Fibroblast of upper back skin (primary cell): Measurements from ENCODE around the gene PROK1.
"Not testable (repeated sequence)": the region's sequence is repeated elsewhere in the genome, so short reads cannot be mapped to it uniquely, and the experiment has no call there.

Experiments
- DNase-seq: peaks from one replicate; pipeline ENCODE4 v3.0.0-alpha.2; 2013

PROK1 gene

DNA sequence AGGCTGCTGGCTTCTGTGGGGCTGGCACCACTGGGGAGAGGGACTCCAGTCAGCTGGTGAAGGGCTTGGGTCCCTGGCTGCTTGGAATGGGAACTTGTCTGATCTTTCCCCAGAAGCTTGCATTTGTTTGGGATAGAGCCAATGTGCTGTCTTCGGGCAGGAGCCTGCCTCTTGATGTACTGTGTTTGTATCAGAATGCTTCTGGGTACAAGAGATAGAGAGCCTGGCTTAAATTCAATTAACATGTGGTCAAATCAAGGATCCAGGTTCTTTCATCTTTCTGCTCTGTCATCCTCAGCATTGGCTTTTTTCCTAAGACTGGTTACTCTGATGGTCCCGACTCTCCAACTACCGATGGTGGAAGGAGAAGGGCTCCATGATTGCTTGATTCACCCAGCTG, 16.0 kb upstream of the PROK1 start:
- no peak for DNase-seq

DNA sequence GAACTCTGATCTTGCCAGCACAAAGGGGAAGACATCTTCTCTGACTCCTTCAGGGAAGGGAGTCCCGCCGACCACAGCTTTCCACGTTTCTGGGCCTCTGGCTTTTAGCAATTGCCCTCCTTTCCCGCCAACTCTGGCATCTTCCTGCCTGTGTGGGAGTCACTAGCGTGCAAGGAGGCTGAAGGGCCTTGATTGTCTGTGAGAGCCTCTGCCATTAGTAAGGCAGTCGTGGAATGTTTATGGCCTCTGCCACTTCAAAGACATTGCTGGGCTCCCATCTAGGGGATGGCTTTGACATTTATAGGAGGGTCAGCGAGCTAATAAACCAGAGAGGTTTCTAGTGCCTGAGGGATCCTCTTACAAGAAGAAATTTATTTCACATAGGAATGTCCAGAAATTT, 14.3 kb upstream of the PROK1 start:
- peak; percentile 5 for DNase-seq

DNA sequence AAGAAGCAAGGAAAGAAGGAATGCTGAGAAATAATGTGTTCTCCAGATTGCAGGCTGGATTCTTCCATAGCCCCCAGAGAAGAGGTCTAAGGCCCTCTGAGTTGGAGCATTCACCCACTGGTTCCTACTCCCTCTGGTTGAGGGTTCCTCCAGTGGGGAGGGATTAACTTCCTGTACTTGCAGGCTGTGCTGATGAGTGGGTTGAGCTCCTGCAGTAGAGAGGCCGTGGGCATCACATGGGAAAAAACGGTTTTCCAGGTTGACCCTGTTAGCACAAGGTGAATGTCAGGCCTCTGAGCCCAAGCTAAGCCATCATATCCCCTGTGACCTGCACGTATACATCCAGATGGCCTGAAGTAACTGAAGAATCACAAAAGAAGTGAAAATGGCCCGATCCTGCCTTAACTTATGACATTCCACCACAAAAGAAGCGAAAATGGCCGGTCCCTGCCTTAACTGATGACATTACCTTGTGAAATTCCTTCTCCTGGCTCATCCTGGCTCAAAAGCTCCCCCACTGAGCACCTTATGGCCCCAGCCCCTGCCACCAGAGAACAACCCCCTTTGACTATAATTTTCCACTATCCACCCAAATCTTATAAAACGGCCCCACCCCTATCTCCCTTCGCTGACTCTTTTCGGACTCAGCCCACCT, 13.2 kb upstream of the PROK1 start:
- not testable (repeated sequence) for DNase-seq

DNA sequence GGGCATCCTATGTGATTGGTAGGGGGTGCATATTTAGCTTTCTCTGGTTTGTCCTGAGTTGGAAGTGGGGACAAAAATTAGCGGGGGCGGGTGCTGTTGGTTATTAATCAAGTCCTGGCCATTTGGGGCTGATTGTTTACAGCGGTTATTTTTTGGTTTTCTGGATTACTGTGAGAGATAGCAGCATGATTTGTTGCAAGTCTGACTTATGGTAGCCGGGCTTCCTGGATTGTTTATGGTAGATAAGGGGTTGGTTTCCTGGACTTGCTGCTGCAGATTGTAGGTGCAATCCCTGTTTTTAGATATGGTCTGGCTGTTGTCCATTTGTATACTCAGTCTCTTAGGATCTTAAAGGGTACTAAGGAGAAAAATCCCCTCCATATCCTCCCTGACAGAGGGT, 12.1 kb upstream of the PROK1 start:
- no peak for DNase-seq

DNA sequence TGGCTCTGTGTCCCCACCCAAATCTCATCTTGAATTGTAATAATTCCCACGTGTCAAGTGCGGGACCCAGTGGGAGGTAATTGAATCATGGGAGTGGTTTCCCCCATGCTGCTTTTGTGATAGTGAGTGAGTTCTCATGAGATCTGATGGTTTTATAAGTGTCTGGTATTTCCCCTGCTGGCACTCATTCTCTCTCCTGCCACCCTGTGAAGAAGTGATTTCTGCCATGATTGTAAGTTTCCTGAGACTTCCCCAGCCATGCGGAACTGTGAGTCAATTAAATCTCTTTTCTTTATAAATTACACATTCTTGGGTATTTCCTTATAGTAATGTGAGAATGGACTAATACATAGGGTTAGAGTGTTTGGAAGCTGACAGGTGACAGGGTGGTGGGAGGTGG, 11.1 kb upstream of the PROK1 start:
- not testable (repeated sequence) for DNase-seq

DNA sequence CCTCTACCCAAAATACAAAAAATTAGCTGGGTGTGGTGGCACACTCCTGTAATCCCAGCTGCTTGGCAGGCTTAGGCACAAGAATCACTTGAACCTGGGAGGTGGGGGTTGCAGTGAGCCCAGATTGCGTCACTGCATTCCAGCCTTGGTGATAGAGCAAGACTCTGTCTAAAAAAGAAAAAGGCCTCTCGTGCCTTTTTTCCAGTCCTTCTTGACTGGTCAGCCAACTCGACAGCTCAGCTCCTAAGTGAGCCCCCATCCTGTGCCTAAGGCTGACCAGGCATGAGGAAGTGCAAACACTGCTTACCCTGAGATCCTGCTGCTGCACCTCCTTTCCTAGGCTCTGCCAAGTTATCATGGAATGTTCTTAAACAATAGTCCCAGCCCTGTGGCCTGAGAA, 10.1 kb upstream of the PROK1 start:
- DNase-seq = peak; percentile 54

DNA sequence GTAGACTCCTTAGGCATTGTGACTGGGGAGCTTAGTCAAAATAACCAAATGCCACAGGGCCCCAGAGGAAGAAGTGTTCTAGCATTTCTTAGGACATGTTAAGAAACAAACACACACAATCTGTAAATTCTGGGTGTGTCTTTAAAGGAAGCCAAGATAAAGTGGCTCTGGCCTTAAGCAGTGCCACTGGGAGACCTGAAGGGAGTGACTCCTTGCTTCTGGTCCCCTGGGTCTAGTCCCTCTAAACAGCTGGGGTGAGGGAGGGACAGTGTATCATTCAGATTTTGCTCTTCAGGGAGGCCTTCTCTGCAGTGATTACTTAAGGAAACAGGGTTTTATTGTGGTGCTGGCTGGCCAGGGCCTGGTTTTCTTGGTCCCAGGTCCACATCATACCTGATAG, 9.1 kb upstream of the PROK1 start:
- no peak for DNase-seq

DNA sequence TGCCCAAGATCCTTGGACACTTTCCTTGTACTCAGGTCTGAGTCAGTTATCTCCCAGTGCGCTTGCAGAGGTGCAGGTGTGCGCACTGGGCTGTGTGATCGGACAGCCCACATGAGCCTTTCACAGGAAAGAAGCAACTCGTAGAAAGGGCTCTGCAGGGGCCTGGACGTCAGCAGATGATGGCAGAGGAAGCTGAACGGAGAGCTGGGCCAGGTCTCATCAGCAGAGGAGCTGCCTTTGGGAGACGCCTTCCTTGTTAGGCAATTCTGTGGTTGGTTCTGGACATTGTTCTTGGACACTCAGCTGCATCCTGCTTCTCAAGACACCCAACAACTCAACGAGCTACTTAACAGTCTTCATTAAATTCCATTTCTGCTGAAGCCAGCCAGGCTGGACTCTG, 7.5 kb upstream of the PROK1 start:
- DNase-seq = no peak

DNA sequence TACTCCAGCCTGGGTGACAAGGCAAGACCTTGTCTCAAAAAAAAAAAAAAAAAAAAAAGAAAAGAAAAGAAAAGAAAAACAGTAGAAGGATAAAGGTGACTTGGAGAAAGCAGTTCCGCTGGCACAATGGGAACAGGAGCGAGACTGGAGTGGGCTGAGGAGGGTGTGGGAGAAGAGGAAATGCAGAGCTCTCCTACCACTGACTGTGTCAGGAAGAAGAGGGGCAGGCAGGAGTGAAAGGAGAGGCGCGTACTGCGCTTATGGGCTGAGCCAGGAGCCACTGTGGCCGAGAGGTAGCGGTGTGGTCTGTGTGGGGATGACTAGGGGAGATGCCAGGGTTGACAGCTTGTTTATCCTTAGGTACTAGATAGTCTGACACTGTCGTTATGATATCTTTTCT, 6.4 kb upstream of the PROK1 start:
- no peak for DNase-seq

DNA sequence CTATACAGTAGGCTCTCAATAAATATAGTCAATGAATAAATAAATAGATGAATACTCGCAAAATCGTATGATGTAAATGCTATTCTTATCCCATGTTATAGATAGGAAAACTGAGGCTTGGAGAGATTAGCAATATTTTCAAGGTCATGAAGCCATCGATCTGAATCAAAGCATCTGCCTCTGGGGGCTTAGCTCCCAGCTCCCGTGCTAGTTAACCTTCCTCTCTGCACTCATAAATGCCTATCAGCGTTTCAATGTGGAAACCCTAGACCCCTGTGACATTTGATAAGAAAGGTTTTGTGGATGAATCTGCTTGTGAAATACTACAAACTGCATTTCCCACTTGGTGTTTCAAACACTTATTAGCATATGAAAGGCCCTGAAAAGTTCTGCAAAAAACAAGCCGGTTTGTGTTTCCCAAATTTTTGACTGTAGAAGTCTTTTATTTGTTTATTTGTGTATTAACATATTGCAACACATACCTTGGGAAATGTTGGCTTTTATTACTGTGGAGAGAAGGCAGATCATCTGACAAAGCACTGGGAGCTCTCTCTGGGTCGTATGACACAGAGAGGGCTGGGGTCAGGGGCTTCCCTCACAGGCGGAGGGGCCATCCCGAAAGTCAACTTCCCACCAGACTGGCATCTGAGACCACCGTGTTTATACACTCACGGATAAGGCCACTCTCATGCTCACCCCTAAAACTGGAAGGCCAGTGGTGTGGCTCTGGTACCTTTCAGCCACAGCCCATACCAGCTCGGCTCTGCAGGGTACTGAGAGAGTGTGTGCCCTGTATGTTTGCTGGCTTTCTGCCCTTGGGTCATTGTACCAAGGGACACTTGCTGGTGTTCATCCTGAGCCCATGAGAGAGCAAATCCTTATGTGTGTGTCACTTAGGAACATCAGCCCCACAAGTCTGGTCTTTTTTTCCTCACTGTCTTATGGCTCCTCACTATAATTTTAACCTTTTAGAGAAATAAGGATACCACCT, 993 bp upstream of the PROK1 start:
- DNase-seq = no peak

DNA sequence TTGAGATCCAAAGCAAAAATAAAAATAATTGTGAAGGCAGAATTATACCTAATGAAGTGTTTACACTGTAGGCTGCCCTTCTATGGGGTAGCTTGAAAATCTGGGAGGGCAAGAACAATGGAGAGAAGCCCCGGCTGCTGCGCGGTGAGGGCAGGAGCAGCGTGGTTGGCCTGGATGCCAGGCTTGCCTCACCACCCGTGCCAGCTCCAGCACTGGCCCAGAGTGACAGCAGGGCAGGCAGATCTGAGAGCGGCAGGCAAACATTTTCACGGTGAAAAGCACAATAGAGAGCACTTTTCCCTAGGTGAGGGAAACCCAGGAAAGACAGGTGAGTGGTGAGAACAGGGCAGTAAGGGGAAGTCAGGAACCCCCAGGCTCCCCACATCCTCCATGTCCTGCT, 1.4 kb downstream of the PROK1 start:
- DNase-seq = no peak

DNA sequence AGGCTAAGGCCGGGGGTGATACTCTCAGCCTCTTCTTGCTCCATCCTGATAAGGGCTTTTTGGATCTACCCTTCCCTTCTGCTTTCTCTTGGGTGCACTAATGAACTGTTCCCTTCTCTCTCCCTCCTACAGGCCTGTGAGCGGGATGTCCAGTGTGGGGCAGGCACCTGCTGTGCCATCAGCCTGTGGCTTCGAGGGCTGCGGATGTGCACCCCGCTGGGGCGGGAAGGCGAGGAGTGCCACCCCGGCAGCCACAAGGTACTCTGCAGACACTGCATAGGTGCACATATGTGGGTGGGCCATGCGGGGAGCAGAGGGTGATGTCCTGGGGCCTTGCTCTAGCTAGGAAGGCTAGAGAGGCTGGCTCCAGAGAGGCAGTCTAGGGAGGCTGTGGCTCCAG, 2.9 kb downstream of the PROK1 start:
- DNase-seq = no peak

DNA sequence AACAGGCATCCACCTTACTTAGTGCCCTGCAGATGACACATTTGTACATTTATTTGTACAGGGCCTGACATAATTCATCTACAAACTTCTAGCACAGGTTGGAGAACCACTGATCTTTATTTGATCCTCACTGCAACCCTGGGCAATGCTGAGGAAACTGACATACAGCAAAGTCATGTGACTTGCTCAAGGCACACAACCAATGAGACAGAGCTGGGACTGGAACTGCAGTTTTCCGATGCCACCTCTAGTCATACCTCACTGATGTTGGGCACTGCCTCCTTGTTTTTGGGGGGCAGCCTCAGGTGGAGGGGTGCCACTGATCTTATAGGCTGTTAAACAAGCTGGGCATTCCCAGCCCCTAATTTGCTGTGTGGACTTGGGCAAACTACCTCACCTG, 3.4 kb downstream of the PROK1 start:
- no peak for DNase-seq

DNA sequence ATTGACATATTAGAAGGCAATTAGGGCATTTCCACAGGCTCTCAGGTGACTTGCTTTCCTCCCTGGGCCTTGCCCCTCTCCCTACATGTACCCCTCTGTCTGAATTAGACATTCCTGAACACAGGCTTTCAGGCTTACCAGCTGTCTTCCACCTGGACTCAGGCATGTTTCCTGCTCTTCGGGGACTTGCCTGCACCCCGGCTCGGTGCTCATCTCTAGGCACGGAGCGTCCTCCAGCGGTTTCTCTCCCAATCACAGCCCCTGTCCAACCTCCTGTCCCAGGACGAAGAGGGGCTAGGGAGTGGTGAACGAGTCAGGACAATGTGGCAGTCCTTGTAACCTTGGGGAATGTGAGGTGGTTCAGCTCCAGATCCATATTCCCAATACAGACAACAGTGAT, 4.2 kb downstream of the PROK1 start:
- DNase-seq = no peak

DNA sequence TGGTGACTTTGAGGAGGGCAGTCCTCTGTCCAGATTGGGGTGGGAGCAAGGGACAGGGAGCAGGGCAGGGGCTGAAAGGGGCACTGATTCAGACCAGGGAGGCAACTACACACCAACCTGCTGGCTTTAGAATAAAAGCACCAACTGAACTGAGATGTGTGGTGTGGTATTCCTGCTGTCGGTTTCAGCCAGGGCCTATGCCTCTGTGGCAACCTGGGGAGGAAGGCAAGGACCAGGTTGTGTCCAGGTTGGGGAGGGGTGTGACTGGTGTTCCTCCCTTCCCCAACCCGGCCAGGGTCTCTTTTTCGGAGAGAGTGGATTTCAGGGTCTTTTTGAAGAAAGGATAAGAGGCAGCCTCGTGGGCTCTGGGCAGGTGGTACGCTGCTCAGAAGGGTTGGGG, 6.3 kb downstream of the PROK1 start:
- no peak for DNase-seq

DNA sequence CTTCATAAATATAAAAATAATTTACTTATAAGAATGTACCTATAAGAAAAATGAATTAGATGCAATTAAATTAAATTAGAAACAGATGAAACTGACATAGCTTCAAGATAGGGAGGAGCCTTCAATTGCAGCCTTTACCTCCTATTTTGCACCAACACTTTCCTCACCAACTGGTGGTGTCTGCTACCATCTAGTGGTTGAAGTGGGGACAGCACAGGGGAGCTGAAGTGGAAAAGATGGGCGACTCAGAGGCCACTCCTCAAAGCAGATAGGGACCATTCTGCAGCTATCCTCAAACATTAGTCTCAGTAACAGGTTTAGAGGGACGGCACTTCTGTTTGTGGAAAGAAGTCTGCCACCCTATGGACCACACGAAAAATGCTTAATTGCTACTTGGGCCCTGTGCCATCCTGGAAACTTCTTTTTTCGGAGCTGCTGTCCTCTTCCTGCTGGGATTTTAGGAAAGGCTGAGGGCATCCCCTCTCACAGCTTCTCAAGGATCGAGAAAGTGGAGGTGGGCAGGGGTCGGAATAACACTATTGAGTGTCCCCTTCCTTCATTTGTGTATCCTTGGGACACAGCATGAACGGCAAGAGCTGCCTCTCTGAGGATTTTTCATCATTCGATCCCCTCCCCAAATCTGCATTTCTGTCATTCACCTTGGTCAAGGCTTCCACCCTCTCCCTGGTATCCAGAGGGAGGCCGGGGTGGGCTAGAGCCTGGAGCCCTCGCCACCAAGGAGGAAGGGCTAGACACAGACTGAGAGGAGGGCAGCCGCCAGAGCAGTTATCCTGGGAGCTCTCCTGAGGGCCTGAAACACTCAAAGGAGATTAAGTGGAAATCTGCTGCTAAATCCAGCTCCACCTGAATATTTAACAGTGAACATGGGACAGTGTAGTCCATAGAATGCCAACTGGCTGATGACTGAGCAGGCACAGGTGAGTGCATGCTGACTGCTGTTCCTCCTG, 9.6 kb downstream of the PROK1 start:
- peak; percentile 82 for DNase-seq

DNA sequence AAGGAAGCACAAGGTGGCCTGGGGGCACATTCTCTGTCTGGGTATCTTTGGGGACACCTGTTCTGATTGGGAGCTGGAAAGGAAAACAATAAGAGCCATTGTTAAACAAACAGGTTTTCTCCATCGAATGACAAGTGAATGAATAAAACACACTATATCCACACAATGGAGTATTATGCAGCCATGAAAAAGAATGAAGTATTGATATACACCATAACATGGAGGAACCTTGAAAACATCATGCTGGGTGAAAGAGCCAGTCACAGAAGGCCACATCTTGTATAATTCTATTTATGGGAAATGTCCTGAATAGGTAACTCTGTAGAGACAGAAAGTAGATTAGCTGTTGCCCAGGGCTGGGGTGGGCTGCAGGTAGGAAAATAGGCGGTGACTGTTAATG, 11.1 kb downstream of the PROK1 start:
- DNase-seq = no peak

DNA sequence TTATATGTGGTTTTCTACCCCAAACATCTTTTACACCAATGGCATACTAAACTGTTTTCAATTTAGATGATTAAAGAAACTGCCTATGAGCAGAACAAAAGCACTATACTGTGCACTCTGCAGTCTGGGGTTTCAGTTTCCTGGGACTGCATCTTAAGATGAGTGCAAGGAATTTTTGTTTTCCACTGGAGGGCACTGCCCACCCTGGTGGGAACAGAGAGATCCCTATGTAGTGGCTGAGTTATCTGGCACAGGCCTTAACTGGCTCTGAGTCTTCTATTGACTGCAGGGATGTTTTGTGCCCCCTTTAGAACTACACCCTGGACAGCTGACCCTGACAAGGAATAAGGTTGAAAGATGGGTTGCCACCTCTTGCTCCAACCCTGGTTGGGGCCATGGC, 12.0 kb downstream of the PROK1 start:
- no peak for DNase-seq

DNA sequence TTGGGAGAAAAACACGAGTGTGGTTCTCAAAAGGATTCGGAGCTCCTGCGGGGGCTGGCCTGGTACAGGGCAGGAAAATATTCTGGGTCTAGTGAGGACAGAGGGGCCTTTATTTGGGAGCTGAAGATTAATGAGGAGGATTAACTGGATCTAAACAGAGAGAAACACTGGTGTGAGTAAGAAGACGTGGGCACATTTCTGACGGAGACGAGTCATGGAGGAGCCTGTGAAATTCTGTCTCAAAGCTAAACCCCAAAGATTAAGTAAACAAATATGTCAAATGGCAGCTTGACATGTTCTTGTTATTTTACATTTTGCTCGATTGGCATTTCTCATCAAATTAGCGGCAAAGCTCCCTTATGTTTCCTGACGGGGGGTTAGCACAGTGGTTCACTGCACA, 12.8 kb downstream of the PROK1 start:
- DNase-seq = no peak

DNA sequence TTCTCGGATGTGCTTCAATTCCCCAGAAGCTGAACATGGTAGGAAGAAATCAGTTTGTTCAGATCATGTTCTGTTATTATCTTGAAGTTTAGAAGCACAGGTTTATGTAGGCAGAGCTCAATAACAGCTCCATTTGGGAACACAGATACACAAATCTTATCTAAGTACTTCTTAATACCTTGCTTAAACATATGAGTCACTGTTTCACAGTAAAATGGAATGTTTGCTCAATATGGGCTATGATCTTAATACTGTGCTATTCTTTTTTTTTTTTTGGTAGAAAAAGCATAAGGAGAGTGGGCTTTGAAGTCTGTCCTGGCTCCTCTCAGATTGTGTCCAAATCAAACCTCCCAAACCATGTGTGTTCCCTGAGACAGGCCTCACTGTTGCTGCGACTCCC, 13.4 kb downstream of the PROK1 start:
- peak; percentile 42 for DNase-seq

DNA sequence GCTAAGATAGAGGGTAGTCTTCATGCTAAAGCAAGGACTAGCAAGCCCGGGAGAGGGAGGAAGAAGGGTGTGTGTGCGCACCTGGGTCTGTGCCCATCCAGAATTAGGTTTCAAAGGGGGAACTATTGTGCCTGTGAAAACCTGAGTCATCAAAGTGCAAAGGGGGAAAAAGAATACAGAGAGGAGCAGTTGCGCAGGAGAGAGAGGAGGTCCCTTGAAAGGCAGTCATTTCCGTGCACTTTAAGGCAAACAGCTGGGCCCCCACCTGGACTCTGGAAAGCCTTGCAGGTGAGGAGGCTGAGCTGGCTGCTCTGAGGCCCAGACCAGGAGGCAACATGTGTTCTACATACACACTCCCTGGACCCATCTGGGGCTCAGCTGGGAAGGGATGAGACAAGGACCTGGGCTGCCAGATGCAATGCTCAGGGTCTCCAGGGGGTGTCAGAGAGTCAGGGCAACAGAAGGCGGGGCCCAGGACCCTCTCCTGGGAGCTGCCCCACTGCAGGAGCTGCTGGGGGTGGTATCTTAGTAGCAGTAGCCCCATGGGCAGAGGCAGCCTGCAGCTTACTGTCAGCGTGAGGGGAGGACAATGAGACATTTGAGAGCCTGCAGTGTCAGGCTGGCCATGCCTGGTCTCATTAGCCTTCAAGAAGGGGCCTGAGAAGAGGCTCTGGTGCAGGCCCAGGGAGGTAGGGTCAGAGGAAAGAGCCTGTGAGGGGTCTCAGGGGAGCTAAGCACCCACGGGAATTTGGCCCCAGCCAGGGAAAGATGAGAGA, 14.3 kb downstream of the PROK1 start:
- DNase-seq = no peak

DNA sequence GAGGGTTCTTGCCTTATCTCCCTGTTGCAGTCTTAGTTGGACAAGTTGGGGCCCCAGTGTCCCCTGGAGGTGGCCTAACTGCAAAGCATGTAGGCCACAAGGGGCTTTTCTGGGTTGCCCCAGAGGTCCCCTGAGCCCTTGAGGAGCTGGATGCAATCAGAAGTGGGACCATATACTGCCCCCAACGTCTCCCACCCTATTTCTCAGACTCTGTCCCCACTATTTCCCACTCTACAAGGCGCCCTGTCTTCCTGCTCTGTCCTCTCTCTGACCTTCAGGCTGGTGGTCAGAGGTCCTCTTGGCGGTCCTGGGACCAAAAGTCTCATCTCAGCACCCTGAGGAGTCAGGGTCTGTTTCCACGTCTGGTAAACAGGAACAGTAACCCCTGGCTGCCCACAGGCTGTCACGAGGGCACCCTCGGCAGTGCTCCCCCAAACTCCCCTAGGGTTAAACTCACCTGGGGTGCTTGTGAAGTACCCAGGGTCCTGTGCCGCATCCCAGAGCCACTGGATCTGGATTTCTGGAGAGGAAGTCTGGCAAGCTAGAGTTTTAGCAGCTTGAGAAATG, 14.9 kb downstream of the PROK1 start:
- DNase-seq = no peak
